Sigmoid colon (tissue), 4 donors: ENCODE measurements around the gene CAPN1.

Experiments
- EP300 ChIP-seq, 4 donors: sonication (generic); formaldehyde crosslinking; IDR thresholded peaks; one replicate each; pipeline ENCODE4 v1.6.1; 2017; ENCODE audit warnings: antibody characterized with exemption in 4 of 4
- TF ChIP-seq, protein P1 (sequence below), 4 experiments: fragments of 450-650 bp in 3 of 4; fragments of 200-600 bp in 1 of 4; IDR thresholded peaks; one replicate each; pipeline ENCODE4 v1.5.1; 2016 to 2019; ENCODE audit warnings: antibody characterized with exemption in 4 of 4, mild to moderate bottlenecking in 3 of 4, moderate library complexity in 2 of 4

GRCh38 chr11:65159012-65159411, 22.7 kb upstream of the CAPN1 start:
- TF ChIP-seq, protein P1, sequence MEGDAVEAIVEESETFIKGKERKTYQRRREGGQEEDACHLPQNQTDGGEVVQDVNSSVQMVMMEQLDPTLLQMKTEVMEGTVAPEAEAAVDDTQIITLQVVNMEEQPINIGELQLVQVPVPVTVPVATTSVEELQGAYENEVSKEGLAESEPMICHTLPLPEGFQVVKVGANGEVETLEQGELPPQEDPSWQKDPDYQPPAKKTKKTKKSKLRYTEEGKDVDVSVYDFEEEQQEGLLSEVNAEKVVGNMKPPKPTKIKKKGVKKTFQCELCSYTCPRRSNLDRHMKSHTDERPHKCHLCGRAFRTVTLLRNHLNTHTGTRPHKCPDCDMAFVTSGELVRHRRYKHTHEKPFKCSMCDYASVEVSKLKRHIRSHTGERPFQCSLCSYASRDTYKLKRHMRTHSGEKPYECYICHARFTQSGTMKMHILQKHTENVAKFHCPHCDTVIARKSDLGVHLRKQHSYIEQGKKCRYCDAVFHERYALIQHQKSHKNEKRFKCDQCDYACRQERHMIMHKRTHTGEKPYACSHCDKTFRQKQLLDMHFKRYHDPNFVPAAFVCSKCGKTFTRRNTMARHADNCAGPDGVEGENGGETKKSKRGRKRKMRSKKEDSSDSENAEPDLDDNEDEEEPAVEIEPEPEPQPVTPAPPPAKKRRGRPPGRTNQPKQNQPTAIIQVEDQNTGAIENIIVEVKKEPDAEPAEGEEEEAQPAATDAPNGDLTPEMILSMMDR (IDR thresholded peaks at IDR 0.05): no peak
- TF ChIP-seq EP300 (IDR thresholded peaks at IDR 0.05): no peak
